KOPT-K1 (cell line): ENCODE measurements around the gene LYSMD1.
"Not testable (repeated sequence)": the region's sequence is repeated elsewhere in the genome, so short reads cannot be mapped to it uniquely, and the experiment has no call there.

Source experiments
- H3K27ac ChIP-seq: fragments of 200-600 bp; sonication (generic); 2 replicates; pipeline ENCODE4 v1.5.1; 2016; ENCODE audit warnings: antibody characterized with exemption, mild to moderate bottlenecking, low read depth, low read length; ENCODE audit not compliant: poor library complexity, severe bottlenecking
- H3K36me3 ChIP-seq: fragments of 200-600 bp; sonication (generic); 2 replicates; pipeline ENCODE4 v1.5.1; 2017; ENCODE audit warnings: antibody characterized with exemption, mild to moderate bottlenecking, low read length, moderate library complexity; ENCODE audit not compliant: insufficient read depth
- H3K9me3 ChIP-seq: fragments of 200-600 bp; sonication (generic); 2 replicates; pipeline ENCODE4 v1.5.1; 2017; ENCODE audit warnings: antibody characterized with exemption, low read length, mild to moderate bottlenecking; ENCODE audit not compliant: insufficient read depth, poor library complexity, severe bottlenecking

Gene LYSMD1

GRCh38 chr1:151165738-151166504 is at the start of gene LYSMD1, which contains the start of gene SCNM1:
Gene LYSMD1, minus strand, starts transcription at chr1:151165902. Its CDS starts 644 bp downstream, at chr1:151165258.
Gene SCNM1, plus strand, starts transcription at chr1:151166144. Its CDS starts 9 bp downstream, at chr1:151166153.
- Histone ChIP-seq H3K27ac (peak within 1 kb of the TSS; percentile 76), H3K36me3 (peaks cover 42% of the 10 kb centered on the region), H3K9me3 (no peaks in the 10 kb centered on the region)

- H3K27ac ChIP-seq: no peak overlapping the region
- H3K9me3 ChIP-seq: no peaks in the 10 kb centered on the region
- H3K36me3 ChIP-seq: peaks cover 78% of the 10 kb centered on the region
These were observed 47.9 kb upstream of the LYSMD1 start for GRCh38 chr1:151213560-151213959.

- no peak overlapping the region for H3K27ac ChIP-seq
- peaks cover 83% of the 10 kb centered on the region for H3K36me3 ChIP-seq
- no peaks in the 10 kb centered on the region for H3K9me3 ChIP-seq
These were observed 46.4 kb upstream of the LYSMD1 start for GRCh38 chr1:151211972-151212705.

- Histone ChIP-seq H3K27ac (no peak overlapping the region), H3K9me3 (no peaks in the 10 kb centered on the region), H3K36me3 (peaks cover 87% of the 10 kb centered on the region)
These were observed 45.1 kb upstream of the LYSMD1 start for GRCh38 chr1:151210830-151211229.

GRCh38 chr1:151205381-151205965 is 39.8 kb upstream of the LYSMD1 start:
- not testable (repeated sequence) for H3K27ac ChIP-seq, H3K9me3 ChIP-seq
- peaks cover 91% of the 10 kb centered on the region for H3K36me3 ChIP-seq

- Histone ChIP-seq H3K36me3 (peaks cover 37% of the 10 kb centered on the region), H3K9me3 (no peaks in the 10 kb centered on the region), H3K27ac (peak overlapping the region; percentile 82)
These were observed 34.3 kb upstream of the LYSMD1 start for GRCh38 chr1:151199873-151200581.

- Histone ChIP-seq H3K36me3 (peaks cover 22% of the 10 kb centered on the region), H3K27ac (peak within 1 kb of the TSS; percentile 82), H3K9me3 (no peaks in the 10 kb centered on the region)
These were observed 32.8 kb upstream of the LYSMD1 start, which contains the start of gene PIP5K1A for GRCh38 chr1:151198254-151199127. Gene PIP5K1A, plus strand, starts transcription at chr1:151198552. Its CDS starts 445 bp downstream, at chr1:151198997.

- no peaks in the 10 kb centered on the region for H3K9me3 ChIP-seq
- H3K27ac ChIP-seq: peak overlapping the region; percentile 82
- H3K36me3 ChIP-seq: peaks cover 15% of the 10 kb centered on the region
These were observed 32.2 kb upstream of the LYSMD1 start for GRCh38 chr1:151197863-151198253.

- H3K36me3 ChIP-seq: 0 out of 2 replicates have a peak, but pooled peaks cover under 1% of the 10 kb centered on the region
- H3K9me3 ChIP-seq: no peaks in the 10 kb centered on the region
- no peak overlapping the region for H3K27ac ChIP-seq
These were observed 30.6 kb upstream of the LYSMD1 start for GRCh38 chr1:151196292-151196800.

- H3K27ac ChIP-seq, H3K36me3 ChIP-seq, H3K9me3 ChIP-seq: not testable (repeated sequence)
These were observed 29.3 kb upstream of the LYSMD1 start for GRCh38 chr1:151194894-151195594.

- no peaks in the 10 kb centered on the region for H3K9me3 ChIP-seq
- no peaks in the 10 kb centered on the region for H3K36me3 ChIP-seq
- no peak overlapping the region for H3K27ac ChIP-seq
These were observed 28.2 kb upstream of the LYSMD1 start for GRCh38 chr1:151193856-151194255.

- Histone ChIP-seq H3K9me3 (no peaks in the 10 kb centered on the region), H3K36me3 (no peaks in the 10 kb centered on the region), H3K27ac (no peak overlapping the region)
These were observed 27.6 kb upstream of the LYSMD1 start for GRCh38 chr1:151193304-151193703.

- Histone ChIP-seq H3K9me3 (no peaks in the 10 kb centered on the region), H3K36me3 (no peaks in the 10 kb centered on the region), H3K27ac (no peak overlapping the region)
These were observed 26.3 kb upstream of the LYSMD1 start for GRCh38 chr1:151192047-151192446.
